H1 (cell line): ENCODE data around the gene TRIOBP. TPM values are rescaled to one million over a fixed set of nuclear protein-coding genes. Genes with fewer than 3 reads are reported as not detected.

Source experiments
- CTCF ChIA-PET: fragments of 300-600 bp; sonication (Branson Sonifier 250); formaldehyde crosslinking; loops from one replicate; lab custom pipeline; 2021; ENCODE audit not compliant: partially characterized antibody; lab: Charles Lee
- POLR2A ChIA-PET: fragments of 300-600 bp; sonication (Branson Sonifier 250); formaldehyde crosslinking; loops from one replicate; lab custom pipeline; 2021; ENCODE audit warnings: inconsistent platforms; ENCODE audit not compliant: partially characterized antibody; lab: Charles Lee
- DNase-seq, 2 experiments: peaks; one replicate each; pipeline versions ENCODE4 v3.0.0 to v3.0.0-alpha.2; 2010 to 2022; ENCODE audit warnings: low spot score in 2 of 2, low read depth in 1 of 2, mixed read lengths in 1 of 2
- FAIRE-seq: peaks from 2 replicates; lab custom pipeline; 2011; peaks lifted over from hg19 to GRCh38; lab: Jason Lieb, UNC
- H2AFZ ChIP-seq: 2 replicates; pipeline ENCODE4 v1.8.1; 2012; ENCODE audit warnings: low read length, inconsistent platforms
- H2AK5ac ChIP-seq: 2 replicates; pipeline ENCODE4 v1.6.1; 2013; ENCODE audit warnings: low read depth, low read length
- H2BK120ac ChIP-seq: replicated peaks from 2 replicates; pipeline ENCODE3; 2013; ENCODE audit warnings: low read depth, low read length, inconsistent platforms
- H2BK12ac ChIP-seq: 2 replicates; pipeline ENCODE4 v1.6.1; 2013; ENCODE audit warnings: low read depth, low read length
- H2BK15ac ChIP-seq: 2 replicates; pipeline ENCODE4 v1.6.1; 2013; ENCODE audit warnings: low read length
- H2BK20ac ChIP-seq: 2 replicates; pipeline ENCODE4 v1.6.1; 2013; ENCODE audit warnings: low read length
- H2BK5ac ChIP-seq: 2 replicates; pipeline ENCODE4 v1.6.1; 2013; ENCODE audit warnings: low read depth, low read length
- H3K14ac ChIP-seq: 2 replicates; pipeline ENCODE4 v1.6.1; 2013; ENCODE audit warnings: inconsistent platforms; ENCODE audit not compliant: insufficient read length
- H3K18ac ChIP-seq: 2 replicates; pipeline ENCODE4 v1.6.1; 2013; ENCODE audit warnings: low read length; ENCODE audit errors: extremely low read depth
- H3K23ac ChIP-seq: 2 replicates; pipeline ENCODE4 v1.6.1; 2013; ENCODE audit warnings: inconsistent platforms; ENCODE audit not compliant: insufficient read length
- H3K23me2 ChIP-seq: 2 replicates; pipeline ENCODE4 v1.6.1; 2013; ENCODE audit warnings: low read depth, low read length
- H3K27ac ChIP-seq: 2 replicates; pipeline ENCODE4 v1.6.1; 2011; ENCODE audit warnings: low read depth, low read length, inconsistent platforms
- H3K27me3 ChIP-seq, 4 experiments: replicated peaks in 1 of 4; 1 replicate in 1 of 4; 2 replicates in 3 of 4; pipeline versions ENCODE4 v1.6.1 to v1.8.1; 2011 to 2013; ENCODE audit warnings: low read length in 3 of 4, mild to moderate bottlenecking in 3 of 4, inconsistent platforms in 2 of 4, mixed read lengths in 2 of 4, moderate library complexity in 1 of 4; ENCODE audit not compliant: control insufficient read depth in 3 of 4, insufficient read depth in 3 of 4; ENCODE audit errors: extremely low read depth in 1 of 4
- H3K36me3 ChIP-seq, 4 experiments: 2 replicates each; pipeline versions ENCODE4 v1.6.1 to v1.8.1; 2011 to 2013; ENCODE audit warnings: mild to moderate bottlenecking in 4 of 4, low read length in 3 of 4, moderate library complexity in 2 of 4, control low read depth in 1 of 4, inconsistent platforms in 1 of 4; ENCODE audit not compliant: insufficient read depth in 4 of 4, control insufficient read depth in 2 of 4
- H3K4ac ChIP-seq: replicated peaks from 2 replicates; pipeline ENCODE3; 2013; ENCODE audit warnings: low read length, low read depth, mixed read lengths, inconsistent platforms; ENCODE audit not compliant: insufficient read length
- H3K4me1 ChIP-seq, 4 experiments: replicated peaks in 1 of 4; 1 replicate in 1 of 4; 2 replicates in 3 of 4; pipeline versions ENCODE4 v1.6.1 to v1.8.1; 2011 to 2013; ENCODE audit warnings: low read length in 3 of 4, inconsistent platforms in 2 of 4, mixed read lengths in 1 of 4; ENCODE audit not compliant: insufficient read depth in 4 of 4, control insufficient read depth in 3 of 4
- H3K4me2 ChIP-seq, 2 experiments: 2 replicates each; pipeline versions ENCODE4 v1.6.1 to v1.8.1; 2011 to 2013; ENCODE audit warnings: low read depth in 2 of 2, low read length in 2 of 2, control low read depth in 1 of 2, inconsistent platforms in 1 of 2, mild to moderate bottlenecking in 1 of 2; ENCODE audit not compliant: insufficient read depth in 1 of 2
- H3K4me3 ChIP-seq, 4 experiments: fragments of 200-600, 300-600 bp in 1 of 4; sonication (generic), shearing (Covaris generic), sonication (Bioruptor Twin) in 1 of 4; 2 replicates each; pipeline versions ENCODE4 v1.5.1 to v1.8.1; 2011 to 2016; ENCODE audit warnings: low read length in 4 of 4, low read depth in 3 of 4, control low read depth in 2 of 4, inconsistent platforms in 2 of 4, mild to moderate bottlenecking in 2 of 4, mixed read lengths in 1 of 4, moderate library complexity in 1 of 4; ENCODE audit not compliant: insufficient read depth in 2 of 4; ENCODE audit errors: extremely low read depth in 1 of 4
- H3K56ac ChIP-seq: replicated peaks from 2 replicates; pipeline ENCODE3; 2013; ENCODE audit warnings: low read depth, mild to moderate bottlenecking, mixed read lengths, low read length, inconsistent platforms; ENCODE audit not compliant: insufficient read length
- H3K79me1 ChIP-seq: 2 replicates; pipeline ENCODE4 v1.6.1; 2013; ENCODE audit warnings: low read depth, low read length, control low read depth
- H3K79me2 ChIP-seq, 2 experiments: 2 replicates each; pipeline versions ENCODE4 v1.6.1 to v1.8.1; 2012 to 2013; ENCODE audit warnings: low read length in 2 of 2, mild to moderate bottlenecking in 2 of 2, inconsistent platforms in 1 of 2; ENCODE audit not compliant: insufficient read depth in 2 of 2, control insufficient read depth in 1 of 2
- H3K9ac ChIP-seq, 4 experiments: replicated peaks in 1 of 4; 1 replicate in 1 of 4; 2 replicates in 3 of 4; pipeline versions ENCODE4 v1.6.1 to v1.8.1; 2011 to 2013; ENCODE audit warnings: low read depth in 3 of 4, low read length in 3 of 4, control low read depth in 2 of 4, mild to moderate bottlenecking in 2 of 4, moderate library complexity in 2 of 4, inconsistent platforms in 1 of 4; ENCODE audit errors: extremely low read depth in 1 of 4
- H3K9me3 ChIP-seq, 2 experiments: 2 replicates each; pipeline versions ENCODE4 v1.6.1 to v1.8.1; 2012 to 2013; ENCODE audit warnings: mild to moderate bottlenecking in 2 of 2, moderate library complexity in 2 of 2, control low read depth in 1 of 2, inconsistent platforms in 1 of 2, low read depth in 1 of 2, low read length in 1 of 2, mixed read lengths in 1 of 2; ENCODE audit not compliant: insufficient read depth in 2 of 2
- H4K20me1 ChIP-seq, 2 experiments: replicated peaks in 1 of 2; 2 replicates each; pipeline versions ENCODE3 to v1.8.1; 2011 to 2013; ENCODE audit warnings: inconsistent platforms in 2 of 2, low read length in 2 of 2, mild to moderate bottlenecking in 1 of 2; ENCODE audit not compliant: insufficient read depth in 2 of 2, control insufficient read depth in 1 of 2
- H4K5ac ChIP-seq: 2 replicates; pipeline ENCODE4 v1.6.1; 2013; ENCODE audit warnings: low read length, low read depth, mixed read lengths, inconsistent platforms; ENCODE audit not compliant: insufficient read length
- H4K8ac ChIP-seq: 2 replicates; pipeline ENCODE4 v1.8.0; 2013; ENCODE audit warnings: mild to moderate bottlenecking, moderate library complexity, low read length, inconsistent platforms; ENCODE audit not compliant: insufficient read depth; ENCODE audit errors: extremely low read depth
- H4K91ac ChIP-seq: replicated peaks from 2 replicates; pipeline ENCODE3; 2013; ENCODE audit warnings: low read length, mixed read lengths, inconsistent platforms; ENCODE audit not compliant: insufficient read length
- CTBP2 ChIP-seq: IDR thresholded peaks from 2 replicates; pipeline ENCODE4 v1.7.0; 2011; ENCODE audit warnings: borderline replicate concordance, mild to moderate bottlenecking, moderate library complexity, mixed read lengths, low read length; ENCODE audit not compliant: insufficient read depth, insufficient read length
- FOSL1 ChIP-seq: IDR thresholded peaks from 2 replicates; pipeline ENCODE4 v1.6.1; 2011; ENCODE audit warnings: mild to moderate bottlenecking, low read depth, low read length, moderate library complexity; ENCODE audit not compliant: insufficient read depth
- KDM1A ChIP-seq: fragments of 200-600, 300-600 bp; sonication (generic); IDR thresholded peaks from 2 replicates; pipeline ENCODE4 v1.7.1; 2016; ENCODE audit warnings: mild to moderate bottlenecking, low read length, borderline replicate concordance
- SAP30 ChIP-seq: fragments of 300-600 bp; sonication (generic); IDR thresholded peaks from 2 replicates; pipeline ENCODE4 v1.7.1; 2012; ENCODE audit warnings: low read length, moderate library complexity, mild to moderate bottlenecking, inconsistent platforms; ENCODE audit not compliant: insufficient read depth, insufficient replicate concordance
- SIN3A ChIP-seq, 2 experiments: IDR thresholded peaks in 1 of 2; conservative IDR thresholded peaks in 1 of 2; 2 replicates each; pipeline ENCODE4 v1.6.1; 2011 to 2012; ENCODE audit warnings: low read length in 2 of 2, improper control_type of control experiment in 1 of 2, low read depth in 1 of 2, mild to moderate bottlenecking in 1 of 2
- SP4 ChIP-seq: IDR thresholded peaks from 2 replicates; pipeline ENCODE4 v1.6.1; 2012; ENCODE audit warnings: low read length, inconsistent platforms
- WGBS, 2 experiments: shearing (Covaris generic) in 1 of 2; methylation state at CpG; one replicate each; pipeline versions ENCODE4 v1.1.6 to v1.1.7; 2013 to 2015; ENCODE audit warnings: low lambda C conversion rate in 2 of 2, mixed read lengths in 2 of 2, inconsistent platforms in 1 of 2, low coverage in 1 of 2, missing lambda C conversion rate in 1 of 2; ENCODE audit not compliant: insufficient replicate concordance in 2 of 2, insufficient coverage in 1 of 2, insufficient read length in 1 of 2; ENCODE audit errors: extremely low coverage in 1 of 2, missing lambda C conversion rate in 1 of 2; 5-methylcytosine and 5-hydroxymethylcytosine counted together
- polyA plus RNA-seq, 7 experiments: library from polyadenylated mRNA; depleted of rRNA in 3 of 7; stranded (reverse) in 5 of 7; unstranded in 2 of 7; fragments of >200 nt in 5 of 7; fragments of 200-250 nt in 2 of 7; gene quantifications; 1 replicate in 5 of 7; 2 replicates in 1 of 7; 4 replicates in 1 of 7; pipeline versions ENCODE4 v1.2.1 to v1.2.3, GENCODE V29; 2011 to 2013; ENCODE audit warnings: missing spikeins in 2 of 7, mixed read lengths in 2 of 7
- total RNA-seq: library from RNA; stranded (reverse); fragmentation: NEBNext Ultra II Directional; extraction: Animal tissue kit (Norgen Biotek cat#: 25700); gene quantifications from 2 replicates; pipeline ENCODE4 v1.2.1, GENCODE V29; 2021
- TF ChIP-seq, protein P1 (sequence below): IDR thresholded peaks from 2 replicates; pipeline ENCODE4 v1.6.1; 2011; ENCODE audit warnings: low read depth, mild to moderate bottlenecking, low read length; ENCODE audit not compliant: insufficient read depth

TRIOBP gene
- total and polyA plus RNA-seq, 2 of the 8 experiments (the other 6 are each of a cell fraction or from before 2014, with no cell fraction given): 18.2 to 27.3 TPM

DNA sequence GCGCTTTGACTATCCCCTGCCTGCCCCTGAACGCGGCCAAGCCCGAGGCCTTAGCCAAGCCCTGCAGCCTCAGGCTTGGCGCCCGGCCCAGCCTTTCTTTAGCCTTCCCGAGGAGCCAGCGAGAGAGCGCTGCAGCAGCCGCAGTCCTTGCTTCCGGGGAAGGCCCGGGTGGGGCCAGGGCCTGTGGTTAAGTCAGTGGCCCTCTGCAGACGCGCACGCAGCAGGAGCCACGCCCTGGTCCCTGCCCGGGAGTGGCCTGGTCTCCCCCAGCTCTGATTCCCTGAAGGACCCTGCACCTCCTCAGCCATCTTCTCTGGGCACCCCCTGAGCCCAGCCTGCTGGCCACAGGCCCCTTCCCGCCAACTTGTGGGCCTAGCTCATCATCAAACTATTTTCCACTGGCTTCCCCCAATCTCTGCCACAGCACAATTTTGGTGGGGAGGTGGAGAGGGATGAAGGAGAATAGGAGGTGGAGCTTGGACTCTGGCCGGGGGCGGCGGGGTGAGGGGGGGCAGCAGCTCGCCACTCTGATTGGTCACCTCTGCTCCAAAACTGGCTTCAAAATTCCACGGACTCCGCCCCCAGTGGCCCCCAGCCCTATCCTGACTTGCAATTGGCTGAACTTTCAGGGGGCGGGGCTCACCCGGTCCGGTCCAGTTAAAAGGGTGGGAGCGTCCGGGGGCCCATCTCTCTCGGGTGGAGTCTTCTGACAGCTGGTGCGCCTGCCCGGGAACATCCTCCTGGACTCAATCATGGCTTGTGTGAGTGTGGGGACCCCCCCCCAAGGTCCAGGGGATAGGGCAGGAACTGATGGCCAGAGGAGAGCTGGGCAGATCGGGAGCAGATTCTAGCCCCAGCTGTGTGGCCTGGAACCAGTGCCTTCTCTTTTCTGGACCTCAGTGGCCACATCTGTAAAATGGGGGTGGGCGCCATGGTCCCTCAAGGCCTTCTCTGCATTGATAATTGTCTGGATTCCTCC is 21.6 kb upstream of the TRIOBP start, which contains the start of gene LGALS1:
Gene LGALS1, plus strand, starts transcription at position 686 of the 979 bp plus-strand sequence. Its CDS starts 67 bp downstream, at position 753.
- Histone ChIP-seq H3K14ac (no peak within 1 kb of the TSS), H3K4me1 (peaks cover 0 to 19% (median 13%) of the 10 kb centered on the region in 4 experiments; a peak in 6 of 7 replicates), H3K18ac (peak within 1 kb of the TSS; percentile 56; the same call in 1 of the 2 replicates), H4K8ac (peak within 1 kb of the TSS; percentile 45), H3K27me3 (peaks cover 0 to 2% (median 0%) of the 10 kb centered on the region in 4 experiments; a peak in 1 of 7 replicates), H3K23ac (no peak within 1 kb of the TSS), H3K27ac (no peak within 1 kb of the TSS), H3K36me3 (no peaks in the 10 kb centered on the region), H2AK5ac (no peak within 1 kb of the TSS), H3K23me2 (peaks cover 2% of the 10 kb centered on the region; the same call in 1 of the 2 replicates), H3K4ac (peak within 1 kb of the TSS; percentile 7), H4K20me1 (peaks cover 0 to 2% of the 10 kb centered on the region in 2 experiments), H3K79me1 (no peaks in the 10 kb centered on the region), H3K9me3 (no peaks in the 10 kb centered on the region), H2BK120ac (peak within 1 kb of the TSS; percentile 85), H4K5ac (peak within 1 kb of the TSS; percentile 7), H3K9ac (no peak within 1 kb of the TSS), H2BK20ac (peak within 1 kb of the TSS; percentile 72; the same call in 1 of the 2 replicates), H3K56ac (no peak within 1 kb of the TSS), H2BK15ac (peak within 1 kb of the TSS; percentile 61; the same call in 1 of the 2 replicates), H3K4me3 (peak within 1 kb of the TSS in 2 of 4 experiments; percentile 28 to 63; a peak in 3 of 8 replicates), H2BK5ac (peak within 1 kb of the TSS; percentile 2; the same call in 1 of the 2 replicates), H2AFZ (no peak within 1 kb of the TSS), H3K79me2 (no peaks in the 10 kb centered on the region), H4K91ac (peak within 1 kb of the TSS; percentile 55), H3K4me2 (peak within 1 kb of the TSS; percentile 63 to 78), H2BK12ac (0 out of 2 replicates have a peak within 1 kb of the TSS, but pooled peaks have one; percentile 55)
- ChIA-PET CTCF (interaction anchor here (0.7 to 16.3 kb wide), 11 partner anchors 11 to 712 kb away, joined by 3 to 261 read pairs (median 3); partner anchors contain the start of genes PDXP, SH3BP1 and TRIOBP), POLR2A (interaction anchor here (1.0 to 2.2 kb wide), 10 partner anchors 8 to 129 kb away, joined by 3 to 13 read pairs (median 4); partner anchors contain the start of genes GGA1, NOL12 and PDXP)
- WGBS, 2 experiments: 79% methylated on average over 30 of the region's 34 CpGs; no CpG with 5 or more reads in 1 of the 2 experiments
- DNase-seq: peak in 1 of 2 experiments; percentile 73
- no peak for FAIRE-seq
- TF ChIP-seq KDM1A: peak; percentile 75; the same call in 1 of the 2 replicates
- TF ChIP-seq, protein P1, sequence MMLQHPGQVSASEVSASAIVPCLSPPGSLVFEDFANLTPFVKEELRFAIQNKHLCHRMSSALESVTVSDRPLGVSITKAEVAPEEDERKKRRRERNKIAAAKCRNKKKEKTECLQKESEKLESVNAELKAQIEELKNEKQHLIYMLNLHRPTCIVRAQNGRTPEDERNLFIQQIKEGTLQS: no peak
- TF ChIP-seq SIN3A (conservative IDR thresholded peaks at IDR 0.05 in 1 of 2, IDR thresholded peaks at IDR 0.05 in 1 of 2; ENCODE audit: low read depth in 1 of 2, low read length in 2 of 2): no peak
- no peak for TF ChIP-seq CTBP2
- no peak for TF ChIP-seq FOSL1
- TF ChIP-seq SAP30: no peak
- no peak for TF ChIP-seq SP4
